HG02571 (cell line): ENCODE data around the gene IGDCC3.

Experiments used
- ATAC-seq: cut with Tn5 transposase; IDR thresholded peaks from one replicate; pipeline ENCODE4 v1.9.1; 2021; ENCODE audit warnings: mild to moderate bottlenecking, moderate library complexity; ENCODE audit not compliant: unreplicated experiment

Gene IGDCC3

DNA sequence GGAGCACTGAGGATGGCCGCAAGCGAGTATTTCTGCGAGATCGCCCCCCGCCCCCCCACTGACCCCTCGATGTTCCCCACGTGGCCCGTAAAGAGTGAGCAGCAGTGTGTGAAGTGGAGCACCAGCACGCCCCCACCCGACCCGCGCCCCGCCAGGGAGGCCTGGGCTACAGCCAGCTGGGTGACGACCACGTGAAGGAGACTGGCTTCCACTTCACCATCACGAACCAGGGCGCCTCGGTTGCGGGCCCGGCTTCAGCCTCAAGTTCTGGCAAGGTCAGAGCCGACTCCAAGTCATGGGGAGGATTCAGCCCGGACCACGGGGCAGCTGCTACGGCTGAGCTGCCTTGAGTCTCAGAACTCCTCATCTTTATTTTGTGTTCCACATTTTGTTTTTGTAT is 75.7 kb downstream of the IGDCC3 start:
- no peak for ATAC-seq

GRCh38 chr15:65300924-65301441 is 76.8 kb downstream of the IGDCC3 start:
- ATAC-seq: no peak

- ATAC-seq: no peak
These were observed 79.1 kb downstream of the IGDCC3 start for GRCh38 chr15:65298731-65299130.

- ATAC-seq: no peak
These were observed 84.8 kb downstream of the IGDCC3 start for GRCh38 chr15:65292938-65293518.

DNA sequence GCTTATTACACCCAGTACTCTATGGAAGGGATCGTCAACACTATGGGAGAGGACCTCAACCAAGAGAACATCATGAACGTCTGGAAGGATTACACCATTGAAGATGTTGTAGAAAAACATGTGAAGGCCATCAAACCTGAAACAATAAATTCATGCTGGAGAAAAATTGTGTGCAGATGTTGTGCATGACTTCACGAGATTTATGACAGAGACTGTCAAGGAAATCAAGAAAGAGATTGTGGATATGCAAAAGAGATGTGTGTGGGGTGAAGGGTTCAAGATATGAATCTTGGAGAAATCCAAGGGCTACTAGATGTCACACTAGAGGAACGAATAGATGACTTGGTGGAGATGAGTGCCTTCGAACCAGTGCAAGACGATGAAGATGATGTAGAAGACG is 87.6 kb downstream of the IGDCC3 start:
- ATAC-seq: no peak

- ATAC-seq: no peak
These were observed 88.4 kb downstream of the IGDCC3 start for GRCh38 chr15:65289261-65289854.

DNA sequence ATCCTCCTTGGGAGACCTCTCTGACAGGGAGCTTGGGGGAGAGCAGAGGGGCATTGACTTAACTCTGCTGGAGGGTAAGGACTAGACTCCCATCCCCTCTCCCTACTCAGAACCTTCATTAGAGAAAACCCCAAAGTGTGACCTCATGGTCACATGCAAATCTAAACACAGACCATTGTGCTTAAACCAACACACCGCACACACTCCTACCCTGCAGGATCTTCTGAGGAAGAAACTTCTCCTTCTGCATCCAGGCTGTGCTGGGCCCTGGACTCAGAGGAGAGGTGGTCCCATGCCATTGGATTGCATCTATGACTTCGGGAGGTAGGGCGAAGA is 90.3 kb downstream of the IGDCC3 start:
- no peak for ATAC-seq

DNA sequence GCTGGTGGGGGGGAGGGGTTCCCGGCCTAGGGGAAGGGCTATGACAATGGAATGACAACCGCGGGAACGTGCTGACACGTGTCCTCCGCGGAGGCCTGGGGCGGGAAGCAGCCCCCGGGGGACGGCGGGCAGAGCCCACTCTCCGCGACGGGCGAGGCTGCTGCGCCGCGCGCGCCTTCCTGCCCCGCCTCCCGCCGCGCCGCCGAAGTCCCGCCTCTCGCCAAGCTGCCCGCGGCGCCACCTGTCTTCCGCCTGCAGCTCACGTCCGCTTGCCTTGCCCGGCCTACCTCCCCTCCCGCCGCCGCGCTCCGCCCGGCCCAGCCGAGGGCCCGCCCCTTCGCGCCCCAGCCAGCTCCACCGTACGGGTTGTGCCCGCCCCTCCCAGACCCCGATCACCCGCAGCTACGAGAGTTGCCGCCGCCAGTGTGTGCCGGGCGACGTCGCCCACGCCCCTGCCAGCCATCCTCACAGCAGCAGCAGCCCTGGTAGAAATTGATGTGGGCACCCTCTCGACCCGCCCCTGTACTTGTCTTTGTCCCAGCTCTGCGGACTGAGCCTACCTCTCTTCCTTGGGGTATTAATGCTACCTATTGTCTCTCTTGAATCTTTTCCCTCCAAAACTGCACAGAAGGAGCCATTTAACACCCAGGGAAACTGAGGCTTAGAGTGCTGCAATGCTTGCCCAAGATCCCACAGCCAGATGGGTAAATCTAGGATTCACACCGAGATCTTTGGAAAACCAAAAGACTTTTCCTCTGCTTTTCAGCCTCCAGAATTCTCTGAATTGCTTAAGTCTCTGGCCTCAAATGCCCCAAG is 90.9 kb downstream of the IGDCC3 start, which contains the start of gene PARP16:
PARP16 (minus strand) TSS at position 180 of the 816 bp plus-strand sequence. CDS start 457 bp downstream, outside the sequence.
- ATAC-seq: peak; percentile 87

- peak; percentile 31 for ATAC-seq
These were observed 91.6 kb downstream of the IGDCC3 start for GRCh38 chr15:65286069-65286703.

GRCh38 chr15:65285291-65286068 is 92.3 kb downstream of the IGDCC3 start:
- no peak for ATAC-seq

- no peak for ATAC-seq
These were observed 99.3 kb downstream of the IGDCC3 start for GRCh38 chr15:65278480-65278879.
